Measurements from ENCODE around the gene NUP188.

The NUP188 gene, protein sequence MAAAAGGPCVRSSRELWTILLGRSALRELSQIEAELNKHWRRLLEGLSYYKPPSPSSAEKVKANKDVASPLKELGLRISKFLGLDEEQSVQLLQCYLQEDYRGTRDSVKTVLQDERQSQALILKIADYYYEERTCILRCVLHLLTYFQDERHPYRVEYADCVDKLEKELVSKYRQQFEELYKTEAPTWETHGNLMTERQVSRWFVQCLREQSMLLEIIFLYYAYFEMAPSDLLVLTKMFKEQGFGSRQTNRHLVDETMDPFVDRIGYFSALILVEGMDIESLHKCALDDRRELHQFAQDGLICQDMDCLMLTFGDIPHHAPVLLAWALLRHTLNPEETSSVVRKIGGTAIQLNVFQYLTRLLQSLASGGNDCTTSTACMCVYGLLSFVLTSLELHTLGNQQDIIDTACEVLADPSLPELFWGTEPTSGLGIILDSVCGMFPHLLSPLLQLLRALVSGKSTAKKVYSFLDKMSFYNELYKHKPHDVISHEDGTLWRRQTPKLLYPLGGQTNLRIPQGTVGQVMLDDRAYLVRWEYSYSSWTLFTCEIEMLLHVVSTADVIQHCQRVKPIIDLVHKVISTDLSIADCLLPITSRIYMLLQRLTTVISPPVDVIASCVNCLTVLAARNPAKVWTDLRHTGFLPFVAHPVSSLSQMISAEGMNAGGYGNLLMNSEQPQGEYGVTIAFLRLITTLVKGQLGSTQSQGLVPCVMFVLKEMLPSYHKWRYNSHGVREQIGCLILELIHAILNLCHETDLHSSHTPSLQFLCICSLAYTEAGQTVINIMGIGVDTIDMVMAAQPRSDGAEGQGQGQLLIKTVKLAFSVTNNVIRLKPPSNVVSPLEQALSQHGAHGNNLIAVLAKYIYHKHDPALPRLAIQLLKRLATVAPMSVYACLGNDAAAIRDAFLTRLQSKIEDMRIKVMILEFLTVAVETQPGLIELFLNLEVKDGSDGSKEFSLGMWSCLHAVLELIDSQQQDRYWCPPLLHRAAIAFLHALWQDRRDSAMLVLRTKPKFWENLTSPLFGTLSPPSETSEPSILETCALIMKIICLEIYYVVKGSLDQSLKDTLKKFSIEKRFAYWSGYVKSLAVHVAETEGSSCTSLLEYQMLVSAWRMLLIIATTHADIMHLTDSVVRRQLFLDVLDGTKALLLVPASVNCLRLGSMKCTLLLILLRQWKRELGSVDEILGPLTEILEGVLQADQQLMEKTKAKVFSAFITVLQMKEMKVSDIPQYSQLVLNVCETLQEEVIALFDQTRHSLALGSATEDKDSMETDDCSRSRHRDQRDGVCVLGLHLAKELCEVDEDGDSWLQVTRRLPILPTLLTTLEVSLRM (N-terminal part only)

DNA sequence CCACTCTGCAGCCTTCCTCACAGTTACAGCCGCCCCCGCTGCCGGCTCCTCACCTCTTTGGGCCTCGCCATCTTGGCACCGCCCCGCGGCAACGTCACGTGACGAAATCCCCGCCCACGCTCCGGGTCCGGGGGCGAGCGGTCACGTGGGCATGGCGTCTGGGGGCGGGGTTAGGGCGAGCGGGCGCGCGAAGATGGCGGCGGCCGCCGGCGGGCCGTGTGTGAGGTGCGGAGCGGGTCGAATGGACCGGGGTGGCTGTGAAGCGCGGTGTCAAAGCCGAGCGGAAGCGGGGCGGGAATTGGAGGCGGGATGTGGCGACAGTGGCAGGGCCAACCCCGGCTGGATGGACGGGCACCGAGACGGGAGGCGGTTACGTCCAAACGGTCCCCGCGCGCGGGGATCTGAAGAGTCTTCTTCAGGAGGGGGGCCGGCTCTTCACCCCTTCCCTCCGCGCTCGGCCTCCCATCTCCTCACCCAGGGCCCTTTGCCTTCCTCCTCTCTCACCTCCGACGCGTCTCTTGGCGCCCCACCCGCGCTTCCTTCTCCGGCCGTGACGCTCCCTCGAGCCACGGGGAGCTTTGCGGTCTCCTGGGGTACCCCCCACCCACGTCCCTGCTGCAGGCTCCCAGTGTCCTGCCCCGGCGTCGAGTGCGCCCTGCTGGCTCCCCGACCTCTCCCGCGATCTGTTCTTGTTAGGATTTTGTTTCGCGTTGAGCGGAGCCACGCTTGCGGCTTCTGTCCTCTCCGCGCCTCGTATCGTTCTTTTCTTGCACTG, at the start of gene NUP188, which contains the start of gene DOLK:
NUP188 (plus strand) TSS at position 173 of the 775 bp plus-strand sequence; CDS start at position 194, 21 bp downstream.
DOLK (minus strand) TSS at position 77 of the 775 bp plus-strand sequence. CDS start 300 bp downstream, outside the sequence.
- DNase-seq, result peak; percentile 90

DNA sequence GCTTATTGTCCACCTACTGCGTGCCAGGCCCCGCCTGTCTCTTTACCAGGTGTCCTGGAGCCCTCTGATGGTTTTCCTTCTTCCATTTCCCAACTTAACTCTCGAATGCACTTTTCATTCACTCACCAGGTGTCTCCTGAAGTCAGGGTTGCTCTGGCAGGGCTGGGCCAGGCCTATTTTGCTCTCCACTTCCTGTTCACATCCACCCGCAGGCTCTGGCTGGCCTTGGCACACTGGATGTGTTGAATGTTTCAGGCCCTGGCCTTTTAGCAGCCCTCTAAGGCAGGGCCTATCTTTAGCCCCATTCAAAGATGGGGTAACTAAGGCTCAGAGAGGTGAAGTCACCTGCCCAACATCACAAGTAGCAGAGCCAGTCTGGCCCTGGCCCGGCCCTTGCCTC, 49.1 kb upstream of the NUP188 start:
- no peak for DNase-seq

DNA sequence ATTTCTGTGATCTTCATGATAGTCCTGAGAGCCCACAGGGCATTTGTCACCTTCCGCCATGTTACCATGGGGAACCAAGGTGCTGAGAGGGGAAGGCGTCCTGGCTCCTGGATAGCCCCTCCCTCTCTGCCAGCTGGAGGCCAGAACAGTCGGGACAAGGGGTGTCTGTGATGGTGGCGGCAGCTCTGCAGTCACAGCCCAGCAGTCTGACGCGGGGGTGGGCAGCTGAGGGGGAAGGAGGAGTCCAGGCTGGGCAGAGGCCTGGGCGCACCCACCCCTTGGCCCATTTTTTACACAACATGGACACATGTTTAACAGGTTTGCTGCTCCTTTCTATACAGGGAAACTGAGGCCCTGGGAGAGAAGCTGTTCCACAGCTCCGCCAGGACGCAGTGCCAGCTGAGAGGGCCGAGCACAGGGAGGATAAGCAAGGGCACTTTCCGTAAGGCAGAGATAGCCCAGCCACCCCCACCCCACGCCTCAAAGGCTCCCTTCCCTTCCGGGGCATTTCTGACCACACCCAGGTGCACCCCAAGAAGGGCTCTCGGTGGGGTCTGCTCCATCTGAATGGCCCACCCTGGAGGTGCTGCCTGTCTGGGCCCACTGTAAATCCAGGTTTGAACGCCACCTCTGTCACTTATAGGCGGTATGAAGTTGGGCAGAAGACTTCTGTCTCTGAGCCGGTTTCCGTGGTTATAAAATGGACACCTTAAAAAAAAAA, 48.5 kb upstream of the NUP188 start:
- no peak for DNase-seq

DNA sequence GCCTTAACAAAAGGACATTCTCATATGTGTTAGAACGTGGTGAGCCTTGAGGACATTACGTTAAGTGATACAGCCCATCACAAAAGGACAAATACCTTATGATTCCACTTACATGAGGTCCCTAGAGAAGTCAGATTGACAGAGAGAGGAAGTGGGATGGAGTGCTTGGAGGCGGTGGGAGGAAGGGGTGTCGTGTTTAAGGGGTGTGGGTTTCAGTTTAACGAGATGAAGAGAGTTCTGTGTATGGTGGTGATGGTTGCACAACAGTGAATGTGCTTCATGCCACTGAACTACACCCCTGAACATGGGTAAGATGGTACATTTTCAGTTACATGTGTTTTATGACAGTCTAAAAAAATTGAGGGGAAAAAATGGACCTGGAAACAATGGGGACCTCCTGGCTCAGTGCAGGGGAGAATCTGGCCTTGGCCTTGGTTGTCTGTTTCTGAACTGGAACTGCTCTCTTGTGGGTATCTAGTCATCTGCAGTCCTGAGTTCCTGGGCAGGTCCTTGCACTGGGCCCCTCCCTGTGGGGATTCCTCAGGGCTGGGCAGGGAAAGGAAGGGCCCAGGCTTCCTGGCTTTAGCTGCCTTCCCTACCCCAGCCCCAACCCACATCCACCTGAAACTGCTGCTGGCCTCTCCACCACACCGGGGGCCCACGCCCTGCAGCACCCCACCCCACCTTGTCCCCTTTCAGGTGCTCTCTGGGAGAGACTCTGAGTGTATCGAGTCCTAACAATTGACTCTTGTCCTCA, 47.8 kb upstream of the NUP188 start:
- no peak for DNase-seq

DNA sequence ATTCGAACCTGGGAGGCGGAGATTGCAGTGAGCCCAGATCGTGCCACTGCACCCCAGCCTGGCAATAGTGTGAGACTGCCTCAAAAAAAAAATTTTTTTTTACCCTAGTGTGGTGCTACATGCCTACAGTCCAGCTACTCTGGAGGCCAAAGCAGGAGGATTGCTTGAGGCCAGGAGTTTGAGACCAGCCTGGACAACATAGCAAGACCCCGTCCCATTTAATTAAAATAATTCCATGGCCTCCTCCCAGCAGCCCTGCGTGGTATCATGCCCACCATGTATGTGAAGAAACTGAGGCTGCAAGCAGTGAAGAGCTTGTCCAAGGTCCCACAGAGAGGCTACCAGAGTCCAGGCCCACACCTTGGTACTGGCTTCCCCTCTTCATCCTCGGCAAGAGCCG, 46.1 kb upstream of the NUP188 start:
- no peak for DNase-seq

DNA sequence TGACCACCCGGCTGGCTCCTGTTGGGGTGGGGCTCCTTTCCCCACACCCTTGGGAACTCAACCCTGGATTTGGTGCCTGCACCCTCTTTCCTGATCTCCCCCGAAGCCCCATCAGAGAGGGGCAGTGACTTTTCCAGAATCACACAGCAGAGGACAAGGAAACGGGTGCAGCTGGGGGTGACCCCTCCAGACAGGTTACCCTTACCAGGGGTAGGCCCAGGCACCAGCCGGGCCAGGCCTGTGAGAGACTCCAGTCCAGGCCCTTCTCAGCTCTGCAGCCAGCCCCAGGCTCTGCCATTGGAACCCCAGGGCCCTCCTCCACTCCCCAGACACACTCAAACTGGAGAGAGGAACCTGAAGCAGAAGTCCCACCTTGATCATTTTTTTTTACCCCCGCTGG, 45.7 kb upstream of the NUP188 start:
- no peak for DNase-seq

DNA sequence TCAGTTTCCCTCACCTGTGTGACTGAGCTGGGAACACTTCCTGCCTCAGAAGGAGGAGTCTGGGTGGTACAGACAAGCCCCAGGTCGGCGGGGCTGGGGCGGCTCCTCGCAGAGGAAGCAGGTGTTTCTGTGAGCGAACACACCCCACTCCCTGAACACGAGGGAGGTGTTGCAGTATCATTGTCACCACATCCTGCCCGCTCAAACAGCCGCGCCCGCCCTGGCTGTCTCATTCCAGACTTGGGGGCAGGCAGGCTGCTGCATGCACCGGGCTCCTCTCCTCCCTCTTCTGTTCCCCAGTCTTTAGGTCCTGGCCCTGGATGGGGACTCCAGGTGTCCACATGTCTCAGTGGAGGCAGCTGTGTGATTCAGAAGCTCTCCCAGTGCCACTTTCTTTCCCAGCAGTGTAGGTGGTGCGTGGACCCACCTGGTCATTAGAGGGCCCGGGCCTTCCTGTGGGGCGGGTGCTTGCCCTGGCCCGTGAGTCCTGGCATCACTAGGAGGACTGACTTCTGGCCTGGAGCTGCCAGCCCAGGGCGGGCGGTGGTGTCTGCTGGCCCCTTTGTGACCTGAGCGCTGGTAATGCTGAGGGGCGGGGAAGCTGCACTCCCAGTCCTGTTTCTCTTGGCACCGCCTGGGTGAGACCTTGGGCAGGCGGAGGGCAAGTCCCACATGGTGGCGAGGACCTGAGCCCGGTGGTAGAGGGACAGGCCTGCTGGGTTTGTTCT, 45.0 kb upstream of the NUP188 start:
- DNase-seq, result no peak

DNA sequence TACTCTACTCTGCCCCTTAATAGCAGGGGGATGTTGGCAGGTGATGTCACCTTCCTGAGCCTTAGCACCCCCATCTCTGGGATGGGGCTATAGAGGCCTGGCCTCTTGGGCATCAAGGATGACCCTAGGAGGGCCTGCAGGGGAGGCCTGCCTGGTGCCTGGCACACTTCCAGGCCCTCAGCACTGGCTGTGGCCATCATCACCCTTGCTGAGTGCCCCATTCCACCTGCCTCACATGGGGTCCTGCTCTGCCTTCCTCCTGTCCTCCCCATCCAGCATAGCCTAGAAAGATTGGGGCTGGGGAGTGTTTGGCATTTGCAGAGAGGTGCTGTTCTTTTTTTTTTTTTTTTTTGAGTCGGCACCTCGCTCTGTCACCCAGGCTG, 44.4 kb upstream of the NUP188 start:
- DNase-seq, result no peak

DNA sequence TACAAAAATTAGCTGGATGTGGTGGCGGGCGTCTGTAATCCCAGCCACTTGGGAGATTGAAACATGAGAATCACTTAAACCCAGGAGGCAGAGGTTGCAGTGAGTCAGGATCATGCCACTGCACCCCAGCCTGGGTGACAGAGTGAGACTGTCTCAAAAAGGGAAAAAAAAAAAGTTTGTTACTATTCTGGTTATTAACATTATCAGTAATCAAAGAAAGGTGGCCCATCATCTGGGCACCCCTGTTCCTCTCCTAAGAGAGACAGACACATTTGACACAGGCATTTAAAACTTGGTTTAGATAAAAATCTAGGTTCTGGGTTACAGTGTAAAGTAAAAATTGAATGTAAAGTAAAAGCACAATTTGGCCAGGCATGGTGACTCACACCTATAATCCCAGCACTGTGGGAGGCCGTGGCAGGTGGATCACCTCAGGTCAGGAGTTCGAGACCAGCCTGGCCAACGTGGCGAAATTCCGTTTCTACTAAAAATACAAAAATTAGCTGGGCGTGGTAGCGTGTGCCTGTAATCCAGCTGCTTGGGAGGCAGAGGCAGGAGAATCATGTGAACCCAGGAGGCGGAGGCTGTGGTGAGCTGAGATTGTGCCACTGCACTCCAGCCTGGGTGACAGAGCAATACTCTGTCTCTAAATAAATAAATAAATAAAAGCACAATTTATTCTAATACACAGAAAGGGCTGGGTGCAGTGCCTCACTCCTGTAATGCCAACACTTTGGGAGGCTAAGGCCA, 43.5 kb upstream of the NUP188 start:
- no peak for DNase-seq

DNA sequence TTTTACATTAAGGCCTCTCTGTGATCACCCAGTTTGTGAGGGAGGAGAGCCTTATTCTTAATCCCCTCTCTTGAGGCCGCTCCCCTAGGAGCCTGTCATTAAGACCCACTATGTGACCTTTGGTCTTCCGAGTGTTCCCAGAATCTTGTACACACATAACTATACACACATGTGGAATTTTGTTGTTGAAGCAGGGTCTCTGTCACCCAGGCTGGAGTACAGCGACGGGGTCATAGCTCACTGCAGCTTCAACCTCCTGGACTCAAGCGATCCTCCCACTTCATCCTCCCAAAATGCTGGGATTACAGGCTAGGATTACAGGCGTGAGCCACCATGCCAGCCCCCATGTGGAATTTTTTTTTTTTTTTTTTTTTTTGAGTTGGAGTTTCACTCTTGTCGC, 41.5 kb upstream of the NUP188 start:
- DNase-seq, result no peak

DNA sequence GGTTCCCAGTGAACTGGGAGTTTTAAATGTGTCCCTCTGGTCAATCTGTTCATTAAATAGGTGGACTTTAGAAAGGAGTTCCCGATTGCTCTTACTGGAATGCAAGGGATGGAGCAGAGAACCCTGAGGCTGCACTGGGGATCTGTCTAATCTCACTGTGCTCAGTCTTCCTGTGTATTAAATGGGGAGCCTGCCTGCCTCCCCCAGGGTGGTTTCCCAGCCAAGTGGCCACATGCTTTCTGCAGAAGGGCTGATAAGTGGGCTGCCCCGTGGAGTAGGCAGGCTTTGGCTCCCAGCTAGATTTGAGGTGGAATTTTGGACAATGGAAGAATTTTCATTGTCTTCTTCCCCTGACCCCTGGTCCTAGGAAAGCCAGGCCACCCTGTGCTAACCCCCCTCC, 40.8 kb upstream of the NUP188 start:
- DNase-seq, result no peak

DNA sequence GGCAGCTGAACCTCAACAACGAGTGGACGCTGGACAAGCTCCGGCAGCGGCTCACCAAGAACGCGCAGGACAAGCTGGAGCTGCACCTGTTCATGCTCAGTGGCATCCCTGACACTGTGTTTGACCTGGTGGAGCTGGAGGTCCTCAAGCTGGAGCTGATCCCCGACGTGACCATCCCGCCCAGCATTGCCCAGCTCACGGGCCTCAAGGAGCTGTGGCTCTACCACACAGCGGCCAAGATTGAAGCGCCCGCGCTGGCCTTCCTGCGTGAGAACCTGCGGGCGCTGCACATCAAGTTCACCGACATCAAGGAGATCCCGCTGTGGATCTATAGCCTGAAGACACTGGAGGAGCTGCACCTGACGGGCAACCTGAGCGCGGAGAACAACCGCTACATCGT, 39.1 kb upstream of the NUP188 start:
- DNase-seq, result no peak

DNA sequence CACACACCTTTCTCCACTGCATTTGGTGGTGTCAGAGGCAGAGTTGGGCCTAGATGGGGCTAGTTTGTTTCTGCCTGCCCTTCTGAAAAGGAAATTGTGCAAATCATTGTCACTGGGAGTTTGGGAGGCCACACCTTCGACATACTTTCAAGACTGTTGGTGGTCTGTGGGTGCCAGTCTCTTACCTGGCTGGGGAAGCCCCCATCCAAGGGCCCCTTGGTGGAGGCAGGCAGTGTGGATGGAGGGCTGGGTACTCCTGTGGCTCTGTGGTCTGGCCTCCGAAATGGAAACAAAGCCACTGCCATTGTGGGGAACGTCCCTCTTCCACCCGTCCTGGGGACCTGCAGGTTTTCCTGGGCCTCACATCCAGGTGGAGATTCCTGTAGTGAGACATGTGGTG, 37.6 kb upstream of the NUP188 start:
- DNase-seq, result no peak

DNA sequence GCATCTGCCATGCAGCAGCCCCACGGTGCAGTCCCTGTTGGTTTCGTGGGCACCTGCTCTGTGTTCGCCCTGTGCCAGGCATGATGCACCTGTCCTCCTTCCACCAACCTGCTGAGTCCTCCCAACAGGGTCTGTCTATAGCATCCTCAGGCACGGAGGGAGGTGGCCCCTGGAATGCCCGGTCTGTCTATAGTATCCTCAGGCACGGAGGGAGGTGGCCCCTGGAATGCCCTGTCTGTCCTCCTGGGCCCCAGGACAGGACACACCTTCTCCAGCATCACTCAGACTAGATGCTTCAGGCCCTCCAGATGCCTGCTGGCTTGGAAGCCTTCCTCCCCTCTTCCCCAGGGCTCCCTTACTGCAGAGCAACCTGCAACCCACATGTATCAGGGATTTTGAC, 36.6 kb upstream of the NUP188 start:
- no peak for DNase-seq

DNA sequence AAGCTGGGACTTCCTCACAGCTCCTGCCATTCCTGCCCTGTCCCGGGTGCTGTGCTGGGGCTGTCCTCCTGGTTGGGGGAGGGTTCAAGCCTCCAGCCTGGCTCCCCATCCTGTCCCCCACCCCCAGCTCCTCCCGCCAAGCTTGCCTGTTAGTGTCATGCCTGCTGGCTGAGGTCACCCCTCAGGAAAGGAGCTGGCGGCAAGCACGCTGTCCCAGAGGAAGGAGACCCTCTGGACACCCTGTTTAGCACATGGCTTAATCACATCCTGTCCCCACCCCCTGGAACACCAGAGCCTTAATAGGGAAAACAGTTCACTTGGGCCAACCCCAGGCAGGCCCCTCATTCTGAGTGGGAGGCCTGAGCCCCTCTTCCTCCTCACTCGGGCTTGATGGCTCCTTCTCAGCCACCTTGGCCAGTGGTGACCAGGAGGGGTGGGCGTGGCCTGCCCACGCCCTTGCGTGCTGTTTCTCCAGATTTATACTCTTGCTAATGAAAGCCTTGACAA, 35.9 kb upstream of the NUP188 start:
- no peak for DNase-seq

DNA sequence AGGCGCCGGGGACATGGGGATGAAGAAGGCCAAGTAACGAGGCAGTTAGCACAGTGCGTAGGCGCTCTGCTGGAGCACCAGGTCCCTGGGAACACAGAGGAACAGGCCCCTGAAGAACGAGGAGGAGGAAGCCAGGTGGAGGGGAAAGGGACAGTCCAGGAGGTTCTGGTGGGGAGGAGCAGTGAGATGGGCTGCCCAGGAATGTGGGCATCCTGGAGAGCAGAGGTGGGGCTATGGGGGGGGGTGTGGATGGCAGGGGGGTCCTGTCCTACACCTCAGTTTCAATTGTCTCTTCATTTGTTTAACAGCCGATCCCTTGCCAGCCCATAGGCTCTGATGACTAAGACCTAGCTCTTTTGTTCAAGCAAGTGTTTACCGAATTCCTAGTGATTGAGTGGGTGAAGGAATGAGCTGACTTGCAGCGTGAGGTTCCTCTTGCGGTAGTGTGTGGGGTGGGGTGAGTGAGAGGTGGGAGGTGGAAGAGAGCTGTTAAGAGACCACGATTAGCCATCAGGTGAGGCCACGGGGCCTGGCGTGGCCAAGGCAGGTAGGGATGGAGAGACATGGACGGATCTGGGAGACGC, 35.1 kb upstream of the NUP188 start:
- DNase-seq, result no peak

DNA sequence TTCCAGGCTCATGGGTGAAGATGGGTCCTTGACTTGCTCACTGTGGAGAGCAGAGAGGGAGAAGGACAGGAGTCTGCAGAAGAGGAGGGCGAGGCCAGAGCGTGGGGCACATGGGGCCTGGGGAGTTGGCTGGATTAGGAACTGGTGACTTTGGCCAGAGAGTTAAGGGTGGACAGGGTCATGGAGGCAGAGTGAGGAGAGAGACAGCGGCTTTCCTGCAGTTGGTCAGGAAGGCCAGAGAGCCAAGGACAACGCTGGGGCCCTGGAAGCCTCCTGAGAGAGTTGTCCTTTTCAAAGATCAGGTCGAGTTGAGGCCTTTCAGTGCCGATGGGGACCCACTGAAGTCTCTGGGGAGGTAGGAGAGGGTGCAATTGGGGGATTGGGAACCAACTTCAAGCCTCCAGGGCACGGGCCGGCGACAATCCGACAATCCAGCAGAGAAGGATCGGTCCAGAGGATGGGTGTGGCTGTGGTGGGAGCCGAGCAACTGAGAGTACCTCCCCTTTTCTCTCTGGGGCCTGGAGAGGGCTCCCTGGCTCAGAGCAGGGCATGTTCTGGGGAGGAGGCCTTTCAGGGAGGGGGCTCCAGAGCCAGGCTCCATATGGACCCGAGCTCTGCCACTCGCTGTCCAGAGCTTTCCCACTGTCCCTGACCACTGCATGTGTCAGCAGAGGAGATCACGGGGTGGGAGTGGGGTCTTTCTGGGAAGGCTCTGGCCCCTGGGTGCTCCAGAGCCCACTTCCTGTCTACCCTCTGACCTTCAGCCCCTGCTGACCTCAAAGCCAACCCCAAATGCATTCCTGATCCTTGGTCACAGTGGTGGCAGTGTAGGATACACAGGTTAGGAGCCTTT, 34.2 kb upstream of the NUP188 start:
- no peak for DNase-seq

Measured in NCI-H748 treated with DMSO at 0.1 percent for 48 hours (cell line).